Suprapubic skin (tissue), 4 donors: ENCODE results near the gene TSKS. TPM values are rescaled to one million over a fixed set of nuclear protein-coding genes. Genes with fewer than 3 reads are reported as not detected.

ENCODE experiments used
- DNase-seq, 2 donors: peaks; one replicate each; pipeline ENCODE4 v3.0.0-alpha.2; 2019; ENCODE audit warnings: low spot score in 2 of 2
- H3K27ac ChIP-seq: fragments of 200-600 bp; sonication (generic); one replicate; pipeline ENCODE4 v1.5.1; 2019
- H3K27me3 ChIP-seq: fragments of 200-600 bp; sonication (generic); one replicate; pipeline ENCODE4 v1.5.1; 2019
- H3K36me3 ChIP-seq: fragments of 200-600 bp; sonication (generic); one replicate; pipeline ENCODE4 v1.5.1; 2019
- H3K4me1 ChIP-seq: fragments of 200-600 bp; sonication (generic); one replicate; pipeline ENCODE4 v1.5.1; 2019
- H3K4me3 ChIP-seq: fragments of 200-600 bp; sonication (generic); one replicate; pipeline ENCODE4 v1.5.1; 2019; ENCODE audit warnings: mild to moderate bottlenecking
- H3K9me3 ChIP-seq: fragments of 200-600 bp; sonication (generic); one replicate; pipeline ENCODE4 v1.5.1; 2019
- EP300 ChIP-seq: sonication (generic); formaldehyde crosslinking; IDR thresholded peaks from one replicate; pipeline ENCODE4 v1.6.1; 2017; ENCODE audit warnings: antibody characterized with exemption
- POLR2A ChIP-seq, 2 donors: fragments of 450-650 bp; IDR thresholded peaks; one replicate each; pipeline ENCODE4 v1.6.1; 2017; ENCODE audit warnings: antibody characterized with exemption in 2 of 2, mild to moderate bottlenecking in 2 of 2, moderate library complexity in 2 of 2
- POLR2AphosphoS5 ChIP-seq, 3 donors: sonication (generic); formaldehyde crosslinking; IDR thresholded peaks; one replicate each; pipeline ENCODE4 v1.6.1; 2017; ENCODE audit warnings: antibody characterized with exemption in 3 of 3
- WGBS: methylation state at CpG from one replicate; pipeline ENCODE4 v1.1.5; 2018; 5-methylcytosine and 5-hydroxymethylcytosine counted together
- total RNA-seq, 4 donors: library from RNA; depleted of rRNA; stranded (reverse); fragments of >200 nt; gene quantifications; one replicate each; pipeline ENCODE4 v1.1.0, GENCODE V29; 2016
- TF ChIP-seq, protein P1 (sequence below), 2 donors: fragments of 200-600 bp in 1 of 2; fragments of 450-650 bp in 1 of 2; sonication (generic) in 1 of 2; IDR thresholded peaks; one replicate each; pipeline ENCODE4 v1.5.1; 2016 to 2019; ENCODE audit warnings: antibody characterized with exemption in 2 of 2, mild to moderate bottlenecking in 1 of 2, moderate library complexity in 1 of 2

TSKS gene
- total RNA-seq, 4 donors from 2014 or later: 1.7 to 2.5 TPM; not detected in 2

DNA sequence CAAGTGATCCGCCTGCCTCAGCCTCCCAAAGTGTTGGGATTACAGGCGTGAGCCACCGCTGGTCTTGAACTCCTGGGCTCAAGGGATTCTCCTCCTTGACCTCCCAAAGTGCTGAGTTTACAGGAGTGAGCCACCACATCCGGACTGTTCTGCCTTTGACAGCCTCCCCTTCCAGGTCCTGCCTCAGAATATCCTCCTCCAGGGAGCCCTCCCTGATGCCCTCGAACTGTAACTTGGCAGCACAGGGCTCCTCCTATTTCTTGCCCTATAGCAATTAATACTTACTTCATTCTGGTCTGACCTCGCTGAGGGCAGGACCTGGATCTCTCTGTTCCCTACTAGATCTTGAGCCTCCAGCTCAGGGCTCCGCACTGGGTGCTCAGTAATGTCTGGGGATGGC lies 66.2 kb downstream of the TSKS start:
- no peak for DNase-seq
- Histone ChIP-seq H3K4me1 (no peaks in the 10 kb centered on the region), H3K4me3 (no peak overlapping the region), H3K27me3 (peaks cover 3% of the 10 kb centered on the region), H3K36me3 (no peaks in the 10 kb centered on the region), H3K9me3 (no peaks in the 10 kb centered on the region), H3K27ac (no peak overlapping the region)
- WGBS: 97% methylated on average over 7 of the region's 7 CpGs
- TF ChIP-seq, protein P1, sequence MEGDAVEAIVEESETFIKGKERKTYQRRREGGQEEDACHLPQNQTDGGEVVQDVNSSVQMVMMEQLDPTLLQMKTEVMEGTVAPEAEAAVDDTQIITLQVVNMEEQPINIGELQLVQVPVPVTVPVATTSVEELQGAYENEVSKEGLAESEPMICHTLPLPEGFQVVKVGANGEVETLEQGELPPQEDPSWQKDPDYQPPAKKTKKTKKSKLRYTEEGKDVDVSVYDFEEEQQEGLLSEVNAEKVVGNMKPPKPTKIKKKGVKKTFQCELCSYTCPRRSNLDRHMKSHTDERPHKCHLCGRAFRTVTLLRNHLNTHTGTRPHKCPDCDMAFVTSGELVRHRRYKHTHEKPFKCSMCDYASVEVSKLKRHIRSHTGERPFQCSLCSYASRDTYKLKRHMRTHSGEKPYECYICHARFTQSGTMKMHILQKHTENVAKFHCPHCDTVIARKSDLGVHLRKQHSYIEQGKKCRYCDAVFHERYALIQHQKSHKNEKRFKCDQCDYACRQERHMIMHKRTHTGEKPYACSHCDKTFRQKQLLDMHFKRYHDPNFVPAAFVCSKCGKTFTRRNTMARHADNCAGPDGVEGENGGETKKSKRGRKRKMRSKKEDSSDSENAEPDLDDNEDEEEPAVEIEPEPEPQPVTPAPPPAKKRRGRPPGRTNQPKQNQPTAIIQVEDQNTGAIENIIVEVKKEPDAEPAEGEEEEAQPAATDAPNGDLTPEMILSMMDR (IDR thresholded peaks at IDR 0.05): no peak
- TF ChIP-seq EP300 (no peak), POLR2AphosphoS5 (IDR thresholded peaks at IDR 0.05) (no peak), POLR2A (IDR thresholded peaks at IDR 0.05) (no peak)

DNA sequence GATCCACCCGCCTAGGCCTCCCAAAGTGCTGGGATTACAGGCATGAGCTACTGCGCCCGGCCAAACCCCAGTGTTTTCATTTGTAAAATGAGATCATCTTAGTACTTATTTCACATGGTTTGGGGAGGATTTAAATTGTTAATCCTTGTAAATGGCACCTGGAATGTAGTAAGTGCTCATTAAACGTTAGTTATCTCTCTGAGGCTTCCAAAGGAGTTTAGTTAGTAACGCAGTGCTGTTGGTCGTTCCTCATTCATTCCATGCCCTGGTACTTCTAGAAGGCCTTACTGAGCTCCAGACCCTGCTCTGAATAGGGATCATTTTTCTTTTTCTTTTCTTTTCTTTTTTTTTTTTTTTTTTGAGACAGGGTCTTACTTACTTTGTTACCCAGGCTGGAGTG lies 67.0 kb downstream of the TSKS start:
- no peaks in the 10 kb centered on the region for H3K9me3 ChIP-seq
- DNase-seq: no peak
- TF ChIP-seq, protein P1 (IDR thresholded peaks at IDR 0.05): no peak
- TF ChIP-seq POLR2AphosphoS5 (IDR thresholded peaks at IDR 0.05) (no peak), EP300 (no peak), POLR2A (IDR thresholded peaks at IDR 0.05) (no peak)
- H3K27me3 ChIP-seq: no peaks in the 10 kb centered on the region
- H3K36me3 ChIP-seq: no peaks in the 10 kb centered on the region
- no peak overlapping the region for H3K4me3 ChIP-seq
- H3K27ac ChIP-seq: no peak overlapping the region
- peaks cover 6% of the 10 kb centered on the region for H3K4me1 ChIP-seq
- 79% methylated on average over 6 of the region's 6 CpGs for WGBS

DNA sequence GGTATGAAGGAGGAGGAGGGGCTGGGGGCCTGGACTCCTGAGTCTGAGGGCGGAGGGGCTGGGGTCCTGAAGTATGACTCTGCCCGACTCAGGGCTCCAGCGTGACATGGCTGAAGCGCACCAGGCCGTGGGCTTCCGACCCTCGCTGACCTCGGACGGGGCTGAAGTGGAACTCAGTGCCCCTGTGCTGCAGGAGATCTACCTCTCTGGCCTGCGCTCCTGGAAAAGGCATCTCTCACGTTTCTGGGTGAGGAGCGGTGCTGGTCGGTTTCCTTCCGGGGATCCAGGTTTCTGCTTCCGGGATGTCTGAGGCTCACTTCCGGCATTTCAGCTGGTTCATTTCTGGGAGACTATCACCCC lies 71.0 kb downstream of the TSKS start:
- Histone ChIP-seq H3K4me3 (no peak overlapping the region), H3K27me3 (no peaks in the 10 kb centered on the region), H3K9me3 (no peaks in the 10 kb centered on the region), H3K4me1 (peaks cover 27% of the 10 kb centered on the region), H3K36me3 (peaks cover 1% of the 10 kb centered on the region), H3K27ac (no peak overlapping the region)
- TF ChIP-seq POLR2A (IDR thresholded peaks at IDR 0.05) (no peak), EP300 (no peak), POLR2AphosphoS5 (IDR thresholded peaks at IDR 0.05) (no peak)
- TF ChIP-seq, protein P1 (IDR thresholded peaks at IDR 0.05): no peak
- no peak for DNase-seq
- 77% methylated on average over 16 of the region's 16 CpGs for WGBS

DNA sequence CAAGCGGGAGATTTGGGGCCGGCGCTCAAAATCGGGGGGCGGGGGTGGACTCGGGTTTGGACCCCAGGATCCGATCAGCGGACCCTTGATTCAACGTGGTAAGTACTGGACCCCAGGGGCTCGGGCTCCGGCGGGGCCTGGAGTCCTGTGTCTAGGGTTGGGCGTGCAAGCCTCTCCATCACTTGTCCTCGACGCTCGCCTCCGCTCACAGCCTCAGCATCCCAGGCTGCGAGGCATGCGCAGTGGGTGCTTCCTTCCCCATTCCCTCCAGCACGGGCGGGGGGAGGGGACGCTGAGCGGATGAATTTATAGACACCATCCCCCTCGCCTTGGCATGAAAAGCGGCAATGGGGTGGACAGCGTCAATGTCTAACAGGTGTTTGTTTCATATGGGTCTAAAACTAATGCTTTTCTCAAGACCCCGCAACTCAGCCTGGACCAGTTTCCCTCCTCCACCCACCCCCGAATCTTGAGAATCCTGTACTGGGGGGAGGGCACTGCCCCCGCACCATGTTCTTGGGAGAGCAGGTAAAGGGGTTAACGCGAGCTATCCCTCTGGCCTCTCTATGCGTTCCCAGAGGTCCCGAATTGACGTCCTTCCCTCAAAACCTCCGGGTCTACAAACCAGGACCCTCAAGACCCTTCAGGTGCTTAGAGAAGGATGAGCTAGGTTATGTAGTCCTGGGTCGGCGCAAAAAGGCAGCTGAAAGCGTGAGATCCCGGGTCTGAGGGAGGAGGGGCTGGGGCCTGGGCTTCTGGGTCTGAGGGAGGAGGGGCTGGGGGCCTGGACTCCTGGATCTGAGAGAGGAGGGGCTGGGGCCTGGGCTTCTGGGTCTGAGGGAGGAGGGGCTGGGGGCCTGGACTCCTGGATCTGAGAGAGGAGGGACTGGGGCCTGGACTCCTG lies 71.6 kb downstream of the TSKS start:
- Histone ChIP-seq H3K36me3 (peaks cover 8% of the 10 kb centered on the region), H3K27ac (no peak overlapping the region), H3K27me3 (no peaks in the 10 kb centered on the region), H3K9me3 (no peaks in the 10 kb centered on the region), H3K4me3 (peak overlapping the region; percentile 57), H3K4me1 (peaks cover 27% of the 10 kb centered on the region)
- WGBS: 34% methylated on average over 21 of the region's 39 CpGs
- TF ChIP-seq POLR2A (IDR thresholded peaks at IDR 0.05): no peak
- TF ChIP-seq, protein P1 (IDR thresholded peaks at IDR 0.05): no peak
- no peak for TF ChIP-seq EP300
- TF ChIP-seq POLR2AphosphoS5 (IDR thresholded peaks at IDR 0.05): no peak
- DNase-seq: peak in 1 of 2 donors; percentile 79

DNA sequence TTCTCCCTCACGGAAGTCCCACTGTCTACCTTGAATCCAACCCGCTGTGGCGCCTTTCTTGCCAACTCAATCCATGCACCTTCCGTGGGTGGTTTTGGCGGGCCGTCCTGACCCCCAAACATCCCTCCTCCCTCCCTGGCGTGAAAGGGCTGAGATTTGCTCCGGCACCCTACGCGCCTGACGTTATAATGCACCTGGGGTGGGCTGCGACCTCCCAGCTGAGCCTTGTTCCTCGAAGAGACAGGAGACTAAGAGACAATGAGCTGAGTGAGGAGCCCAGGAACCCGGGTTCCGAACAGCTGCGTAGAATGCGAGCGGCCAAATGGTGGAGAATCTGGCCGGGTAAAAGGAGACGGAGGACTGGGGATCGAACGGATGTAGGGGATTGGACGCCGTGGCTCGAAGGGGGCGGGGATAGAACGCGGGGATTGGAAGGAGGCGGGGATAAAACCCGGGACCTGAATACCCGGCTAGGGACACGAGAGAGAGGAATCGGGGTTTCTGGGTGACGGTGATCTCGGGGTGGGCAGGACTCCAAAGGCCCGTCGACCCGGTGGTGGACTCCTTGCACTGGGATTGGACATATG lies 72.4 kb downstream of the TSKS start, which contains the start of gene CPT1C:
CPT1C (plus strand) TSS at position 461 of the 587 bp plus-strand sequence. CDS start 1,137 bp downstream, outside the sequence.
- H3K27ac ChIP-seq: peak within 1 kb of the TSS; percentile 49
- H3K4me1 ChIP-seq: peaks cover 27% of the 10 kb centered on the region
- H3K27me3 ChIP-seq: no peaks in the 10 kb centered on the region
- H3K36me3 ChIP-seq: peaks cover 15% of the 10 kb centered on the region
- WGBS: under 1% methylated on average over 37 of the region's 38 CpGs
- peak in 1 of 2 donors; percentile 10 for TF ChIP-seq POLR2A (IDR thresholded peaks at IDR 0.05)
- TF ChIP-seq, protein P1 (IDR thresholded peaks at IDR 0.05): no peak
- DNase-seq: peak; percentile 88 to 91
- H3K4me3 ChIP-seq: peak within 1 kb of the TSS; percentile 57
- H3K9me3 ChIP-seq: no peaks in the 10 kb centered on the region
